ENCODE results near the gene SUN1. TPM values are rescaled to one million over a fixed set of nuclear protein-coding genes. Genes with fewer than 3 reads are reported as not detected.

SUN1 gene
- total and polyA plus RNA-seq, 2 donors from 2014 or later = 40.4 to 168 TPM

- no peak overlapping the region for H3K4me3 ChIP-seq (ENCODE audit: low read length in 3 of 3)
- peaks cover 2 to 21% (median 10%) of the 10 kb centered on the region in 3 donors for H3K36me3 ChIP-seq (ENCODE audit: control insufficient read depth in 2 of 3, insufficient read depth in 3 of 3, low read length in 3 of 3)
- peak; percentile 61 to 86 (median 71) for DNase-seq
- H3K9me3 ChIP-seq (ENCODE audit: control insufficient read depth in 2 of 3, insufficient read depth in 1 of 3, low read length in 3 of 3) = no peaks in the 10 kb centered on the region
- no peak overlapping the region for H3K9ac ChIP-seq (ENCODE audit: low read length in 3 of 3)
- H3K27ac ChIP-seq (ENCODE audit: low read depth in 2 of 2, low read length in 2 of 2) = no peak overlapping the region
- intact Hi-C loops (cut with DNase I) = loop anchor here (10.0 kb wide), 1 partner anchor 88 kb away; the partner anchor contains the start of gene GET4
- H3K27me3 ChIP-seq (ENCODE audit: control insufficient read depth, insufficient read depth, low read length) = no peaks in the 10 kb centered on the region
- FAIRE-seq = no peak
- H3K4me1 ChIP-seq (ENCODE audit: control insufficient read depth in 2 of 3, insufficient read depth in 2 of 3, low read depth in 1 of 3, low read length in 3 of 3) = no peaks in the 10 kb centered on the region
- TF ChIP-seq, protein P1, sequence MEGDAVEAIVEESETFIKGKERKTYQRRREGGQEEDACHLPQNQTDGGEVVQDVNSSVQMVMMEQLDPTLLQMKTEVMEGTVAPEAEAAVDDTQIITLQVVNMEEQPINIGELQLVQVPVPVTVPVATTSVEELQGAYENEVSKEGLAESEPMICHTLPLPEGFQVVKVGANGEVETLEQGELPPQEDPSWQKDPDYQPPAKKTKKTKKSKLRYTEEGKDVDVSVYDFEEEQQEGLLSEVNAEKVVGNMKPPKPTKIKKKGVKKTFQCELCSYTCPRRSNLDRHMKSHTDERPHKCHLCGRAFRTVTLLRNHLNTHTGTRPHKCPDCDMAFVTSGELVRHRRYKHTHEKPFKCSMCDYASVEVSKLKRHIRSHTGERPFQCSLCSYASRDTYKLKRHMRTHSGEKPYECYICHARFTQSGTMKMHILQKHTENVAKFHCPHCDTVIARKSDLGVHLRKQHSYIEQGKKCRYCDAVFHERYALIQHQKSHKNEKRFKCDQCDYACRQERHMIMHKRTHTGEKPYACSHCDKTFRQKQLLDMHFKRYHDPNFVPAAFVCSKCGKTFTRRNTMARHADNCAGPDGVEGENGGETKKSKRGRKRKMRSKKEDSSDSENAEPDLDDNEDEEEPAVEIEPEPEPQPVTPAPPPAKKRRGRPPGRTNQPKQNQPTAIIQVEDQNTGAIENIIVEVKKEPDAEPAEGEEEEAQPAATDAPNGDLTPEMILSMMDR (IDR thresholded peaks at IDR 0.05; ENCODE audit: borderline replicate concordance, extremely low read depth, insufficient read depth) = peak; percentile 90
Observed at GRCh38 chr7:786472-787255, 45.6 kb upstream of the SUN1 start.

- TF ChIP-seq, protein P1 (IDR thresholded peaks at IDR 0.05; ENCODE audit: borderline replicate concordance, extremely low read depth, insufficient read depth) = no peak
- intact Hi-C loops (cut with DNase I) = loop anchor here (10.0 kb wide), 1 partner anchor 87 kb away; the partner anchor contains the start of gene GET4
- FAIRE-seq (no peak), DNase-seq (peak in 2 of 5 donors; percentile 37 to 73)
- Histone ChIP-seq H3K4me3 (ENCODE audit: low read length in 3 of 3) (no peak overlapping the region), H3K27me3 (ENCODE audit: control insufficient read depth, insufficient read depth, low read length) (no peaks in the 10 kb centered on the region), H3K9ac (ENCODE audit: low read length in 3 of 3) (no peak overlapping the region), H3K36me3 (ENCODE audit: control insufficient read depth in 2 of 3, insufficient read depth in 3 of 3, low read length in 3 of 3) (peaks cover 2 to 18% (median 10%) of the 10 kb centered on the region in 3 donors), H3K4me1 (ENCODE audit: control insufficient read depth in 2 of 3, insufficient read depth in 2 of 3, low read depth in 1 of 3, low read length in 3 of 3) (no peaks in the 10 kb centered on the region), H3K27ac (ENCODE audit: low read depth in 2 of 2, low read length in 2 of 2) (no peak overlapping the region), H3K9me3 (ENCODE audit: control insufficient read depth in 2 of 3, insufficient read depth in 1 of 3, low read length in 3 of 3) (no peaks in the 10 kb centered on the region)
Observed at GRCh38 chr7:787332-788240, 44.7 kb upstream of the SUN1 start.

DNA sequence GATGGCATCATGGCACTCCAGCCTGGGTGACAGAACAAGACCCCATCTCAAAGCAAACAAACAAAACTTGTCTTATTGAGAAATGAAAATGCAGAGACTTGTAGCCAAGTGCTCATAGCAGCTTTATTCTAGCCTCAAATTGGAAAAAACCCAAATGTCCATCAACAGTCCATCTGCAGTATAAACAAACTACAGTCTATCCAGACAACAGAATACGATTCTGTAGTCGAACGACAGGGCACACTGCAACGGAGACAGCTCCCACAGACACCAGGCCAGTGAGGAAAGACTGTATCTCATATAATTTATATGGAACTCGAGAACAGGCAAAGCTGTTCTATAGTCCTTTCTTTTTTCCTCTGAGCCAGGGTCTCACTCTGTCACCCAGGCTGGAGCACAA is 40.8 kb upstream of the SUN1 start:
- TF ChIP-seq, protein P1 (IDR thresholded peaks at IDR 0.05; ENCODE audit: borderline replicate concordance, extremely low read depth, insufficient read depth) = no peak
- DNase-seq (peak in 1 of 5 donors; percentile 15), FAIRE-seq (no peak)
- H3K4me1 ChIP-seq (ENCODE audit: control insufficient read depth in 2 of 3, insufficient read depth in 2 of 3, low read depth in 1 of 3, low read length in 3 of 3) = no peaks in the 10 kb centered on the region
- H3K9me3 ChIP-seq (ENCODE audit: control insufficient read depth in 2 of 3, insufficient read depth in 1 of 3, low read length in 3 of 3) = no peaks in the 10 kb centered on the region
- no peaks in the 10 kb centered on the region for H3K27me3 ChIP-seq (ENCODE audit: control insufficient read depth, insufficient read depth, low read length)
- no peaks in the 10 kb centered on the region for H3K36me3 ChIP-seq (ENCODE audit: control insufficient read depth in 2 of 3, insufficient read depth in 3 of 3, low read length in 3 of 3)
- H3K27ac ChIP-seq (ENCODE audit: low read depth in 2 of 2, low read length in 2 of 2) = no peak overlapping the region
- intact Hi-C loops (cut with DNase I) = no loop called here
- H3K4me3 ChIP-seq (ENCODE audit: low read length in 3 of 3) = no peak overlapping the region
- H3K9ac ChIP-seq (ENCODE audit: low read length in 3 of 3) = no peak overlapping the region

Measured in kidney (tissue), 14 donors.